Ovary (tissue), 3 donors: ENCODE results near the gene OGN.

Source experiments
- EP300 ChIP-seq: sonication (generic); formaldehyde crosslinking; IDR thresholded peaks from one replicate; pipeline ENCODE4 v1.6.1; 2017; ENCODE audit warnings: antibody characterized with exemption
- POLR2A ChIP-seq: fragments of 450-650 bp; IDR thresholded peaks from one replicate; pipeline ENCODE4 v1.6.1; 2017; ENCODE audit warnings: antibody characterized with exemption, mild to moderate bottlenecking, moderate library complexity
- TF ChIP-seq, protein P1 (sequence below), 3 donors: fragments of 450-650 bp in 2 of 3; fragments of 200-600 bp in 1 of 3; IDR thresholded peaks; one replicate each; pipeline versions ENCODE4 v1.5.1 to v1.8.0; 2016 to 2022; ENCODE audit warnings: antibody characterized with exemption in 3 of 3, mild to moderate bottlenecking in 1 of 3
- donor health status: DM: no; HTN: no; CAD: no.

DNA sequence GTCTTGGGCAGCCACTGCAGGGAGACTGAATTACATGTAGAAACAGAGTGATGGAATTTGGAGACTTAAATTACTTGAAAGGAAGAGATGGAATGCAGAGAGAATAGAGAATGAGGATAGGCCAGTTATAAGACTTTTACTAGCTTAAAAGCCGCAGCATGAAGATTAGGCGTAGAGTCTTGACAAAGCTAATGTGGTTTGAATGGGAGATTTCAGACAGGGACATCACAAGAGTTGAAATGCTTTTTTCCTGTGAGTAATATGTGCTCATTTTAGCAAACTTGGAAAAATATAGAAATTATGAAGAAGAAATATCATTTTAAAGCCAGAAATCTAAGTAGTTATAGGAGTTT lies 71.1 kb downstream of the OGN start:
- no peak for TF ChIP-seq EP300
- TF ChIP-seq POLR2A: no peak
- TF ChIP-seq, protein P1, sequence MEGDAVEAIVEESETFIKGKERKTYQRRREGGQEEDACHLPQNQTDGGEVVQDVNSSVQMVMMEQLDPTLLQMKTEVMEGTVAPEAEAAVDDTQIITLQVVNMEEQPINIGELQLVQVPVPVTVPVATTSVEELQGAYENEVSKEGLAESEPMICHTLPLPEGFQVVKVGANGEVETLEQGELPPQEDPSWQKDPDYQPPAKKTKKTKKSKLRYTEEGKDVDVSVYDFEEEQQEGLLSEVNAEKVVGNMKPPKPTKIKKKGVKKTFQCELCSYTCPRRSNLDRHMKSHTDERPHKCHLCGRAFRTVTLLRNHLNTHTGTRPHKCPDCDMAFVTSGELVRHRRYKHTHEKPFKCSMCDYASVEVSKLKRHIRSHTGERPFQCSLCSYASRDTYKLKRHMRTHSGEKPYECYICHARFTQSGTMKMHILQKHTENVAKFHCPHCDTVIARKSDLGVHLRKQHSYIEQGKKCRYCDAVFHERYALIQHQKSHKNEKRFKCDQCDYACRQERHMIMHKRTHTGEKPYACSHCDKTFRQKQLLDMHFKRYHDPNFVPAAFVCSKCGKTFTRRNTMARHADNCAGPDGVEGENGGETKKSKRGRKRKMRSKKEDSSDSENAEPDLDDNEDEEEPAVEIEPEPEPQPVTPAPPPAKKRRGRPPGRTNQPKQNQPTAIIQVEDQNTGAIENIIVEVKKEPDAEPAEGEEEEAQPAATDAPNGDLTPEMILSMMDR (IDR thresholded peaks at IDR 0.05): no peak
